Amniotic epithelial cell (primary cell): ENCODE data around the gene BTRC.

ENCODE experiments used
- DNase-seq: peaks from one replicate; pipeline ENCODE4 v3.0.0-alpha.2; 2010; ENCODE audit warnings: low read depth

Gene BTRC

GRCh38 chr10:101484175-101484745 lies 130.3 kb downstream of the BTRC start:
- DNase-seq, result no peak

- no peak for DNase-seq
Observed at GRCh38 chr10:101485207-101485606, 131.2 kb downstream of the BTRC start.

- DNase-seq, result peak; percentile 9
Observed at GRCh38 chr10:101485681-101486554, 132.0 kb downstream of the BTRC start.

- no peak for DNase-seq
Observed at GRCh38 chr10:101487399-101487798, 133.4 kb downstream of the BTRC start.

GRCh38 chr10:101489355-101489754 lies 135.4 kb downstream of the BTRC start:
- DNase-seq, result peak; percentile 61

- DNase-seq, result no peak
Observed at GRCh38 chr10:101490026-101490425, 136.1 kb downstream of the BTRC start.

GRCh38 chr10:101492205-101492604 lies 138.2 kb downstream of the BTRC start:
- DNase-seq, result no peak

GRCh38 chr10:101492814-101493213 lies 138.8 kb downstream of the BTRC start:
- no peak for DNase-seq

- DNase-seq, result no peak
Observed at GRCh38 chr10:101493249-101493648, 139.3 kb downstream of the BTRC start.

- DNase-seq, result no peak
Observed at GRCh38 chr10:101493782-101494281, 139.9 kb downstream of the BTRC start.

- DNase-seq, result no peak
Observed at GRCh38 chr10:101494650-101495049, 140.7 kb downstream of the BTRC start.

GRCh38 chr10:101495324-101495925 lies 141.5 kb downstream of the BTRC start:
- no peak for DNase-seq

- no peak for DNase-seq
Observed at GRCh38 chr10:101504438-101504837, 150.5 kb downstream of the BTRC start.

- DNase-seq, result no peak
Observed at GRCh38 chr10:101506829-101507661, 153.1 kb downstream of the BTRC start.

GRCh38 chr10:101507828-101508227 lies 153.9 kb downstream of the BTRC start:
- DNase-seq, result no peak

GRCh38 chr10:101511938-101512337 lies 158.0 kb downstream of the BTRC start:
- no peak for DNase-seq

- DNase-seq, result peak; percentile 10
Observed at GRCh38 chr10:101512738-101513137, 158.8 kb downstream of the BTRC start.

GRCh38 chr10:101513733-101514132 lies 159.8 kb downstream of the BTRC start:
- no peak for DNase-seq

GRCh38 chr10:101525848-101526247 lies 171.9 kb downstream of the BTRC start:
- DNase-seq, result no peak

GRCh38 chr10:101529207-101529606 lies 175.2 kb downstream of the BTRC start:
- peak; percentile 13 for DNase-seq

GRCh38 chr10:101529725-101530553 lies 176.0 kb downstream of the BTRC start:
- DNase-seq, result no peak
